ENCODE results near the gene CPED1. TPM values are rescaled to one million over a fixed set of nuclear protein-coding genes. Genes with fewer than 3 reads are reported as not detected.

CPED1 gene
- total and polyA plus RNA-seq, 2 experiments from 2014 or later, result 0.17 to 0.47 TPM

GRCh38 chr7:121337398-121337797 is 348.9 kb downstream of the CPED1 start (continued):
- TF ChIP-seq ZNF462 (CRISPR knock-in tag; IDR thresholded peaks at IDR 0.05), result no peak

GRCh38 chr7:121339082-121339481 is 350.6 kb downstream of the CPED1 start:
- TF ChIP-seq ZNF114 (CRISPR knock-in tag; IDR thresholded peaks at IDR 0.05), result no peak
- no peak for TF ChIP-seq EZH2 (IDR thresholded peaks at IDR 0.05; ENCODE audit: low read depth, unreplicated experiment)
- no peak for TF ChIP-seq ZNF462 (CRISPR knock-in tag; IDR thresholded peaks at IDR 0.05)
- no peak for TF ChIP-seq EZH2phosphoT487 (IDR thresholded peaks at IDR 0.05; ENCODE audit: unreplicated experiment)
- TF ChIP-seq POLR2AphosphoS5 (IDR thresholded peaks at IDR 0.05; ENCODE audit: low read depth), result no peak
- no peak for TF ChIP-seq STAT1 (IDR thresholded peaks at IDR 0.05; ENCODE audit: unreplicated experiment)
- no peak for TF ChIP-seq ZNF331 (CRISPR knock-in tag; IDR thresholded peaks at IDR 0.05; ENCODE audit: low read depth)
- no peak for TF ChIP-seq ETS1 (IDR thresholded peaks at IDR 0.05)
- no peak for TF ChIP-seq JUNB (IDR thresholded peaks at IDR 0.05; ENCODE audit: unreplicated experiment)
- no peak for TF ChIP-seq CREB1 (CRISPR knock-in tag; IDR thresholded peaks at IDR 0.05; ENCODE audit: low read depth)
- ATAC-seq, result no peak

More at GRCh38 chr7:121339082-121339481, 350.6 kb downstream of the CPED1 start:
- no peaks in the 10 kb centered on the region for H3K79me2 ChIP-seq (replicated peaks; ENCODE audit: insufficient read depth)
- H3K4me1 ChIP-seq (ENCODE audit: insufficient read depth), result no peaks in the 10 kb centered on the region
- Mint-ChIP-seq H3K27ac (no peak overlapping the region), H3K36me3 (ENCODE audit: low read depth) (no peaks in the 10 kb centered on the region), H3K4me1 (no peaks in the 10 kb centered on the region), H3K9me3 (no peaks in the 10 kb centered on the region), H3K27me3 (ENCODE audit: insufficient read depth, low read depth, poor library complexity) (no peaks in the 10 kb centered on the region), H3K4me3 (no peak overlapping the region)
- H3K4me3 ChIP-seq, result no peak overlapping the region
- H3K27ac ChIP-seq (ENCODE audit: low read depth), result no peak overlapping the region
- no peaks in the 10 kb centered on the region for H3K36me3 ChIP-seq (ENCODE audit: insufficient read depth)
- no peaks in the 10 kb centered on the region for H4K20me1 ChIP-seq (replicated peaks; ENCODE audit: insufficient read depth)
- no peaks in the 10 kb centered on the region for H3K27me3 ChIP-seq (ENCODE audit: insufficient read depth)
- no peaks in the 10 kb centered on the region for H3K9me2 ChIP-seq (ENCODE audit: insufficient read depth)
- no peaks in the 10 kb centered on the region for H3F3A ChIP-seq (replicated peaks; ENCODE audit: low read depth)
- H2AFZ ChIP-seq, result no peak overlapping the region
- no peak overlapping the region for H3K4me2 ChIP-seq
- no peak for DNase-seq (ENCODE audit: low spot score)

All from GM23338 (cell line).